GOT3 (cell line): ENCODE results near the gene RNF150.

Experiments used
- DNase-seq: peaks from one replicate; lab custom pipeline; 2025; ENCODE audit warnings: mixed read lengths; lab: John Stamatoyannopoulos, UW

Gene RNF150

DNA sequence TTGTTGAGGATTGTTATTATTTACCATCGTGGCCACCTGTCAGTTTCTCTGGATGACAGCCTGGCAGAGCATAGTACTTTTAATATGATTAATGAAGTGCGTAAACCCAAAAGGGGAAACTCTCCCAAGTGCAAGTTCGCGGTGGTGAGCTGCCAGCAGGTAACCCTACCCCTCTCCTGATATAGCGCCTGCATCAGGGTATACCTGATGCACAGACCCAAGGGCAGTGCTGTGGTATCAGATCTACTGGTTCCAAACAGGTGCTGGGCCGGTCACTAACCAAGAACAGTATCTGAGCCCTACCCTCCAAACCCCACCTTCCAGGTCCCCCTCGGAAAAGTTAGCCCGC is 1.6 kb downstream of the RNF150 start:
- DNase-seq, result no peak

DNA sequence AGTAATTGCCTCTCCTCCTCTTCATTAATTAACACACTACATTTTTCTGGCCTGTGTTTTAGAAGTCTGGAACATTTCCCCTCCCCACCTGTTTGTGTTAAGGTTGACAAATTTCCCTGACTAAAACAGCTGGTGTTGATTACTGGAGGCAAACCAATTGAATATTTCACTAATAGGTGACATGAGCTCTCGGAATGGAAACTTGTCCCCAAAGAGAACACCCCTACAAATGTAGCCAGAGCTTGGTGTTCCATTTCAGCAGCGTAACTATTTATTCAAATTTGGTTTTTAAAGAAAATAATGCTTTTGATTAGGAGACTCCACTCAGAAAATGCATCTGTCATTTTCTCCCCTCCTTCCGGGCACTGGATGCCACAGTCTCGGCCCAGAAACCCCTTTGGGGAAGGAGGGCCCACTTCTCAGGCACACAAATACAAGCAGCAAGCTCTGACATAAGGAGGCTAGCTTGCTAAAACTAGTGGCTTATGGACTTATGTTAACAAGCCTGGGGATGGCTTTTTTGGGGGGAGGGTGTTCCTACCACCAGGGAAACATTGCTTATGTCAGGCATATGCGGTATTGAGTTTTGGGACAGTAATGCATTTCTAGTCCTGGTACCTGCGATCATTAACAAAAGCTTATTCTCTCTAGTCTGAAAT is 2.2 kb downstream of the RNF150 start:
- DNase-seq, result no peak

- DNase-seq, result no peak
Measured at GRCh38 chr4:141127884-141128283, 5.4 kb downstream of the RNF150 start.

DNA sequence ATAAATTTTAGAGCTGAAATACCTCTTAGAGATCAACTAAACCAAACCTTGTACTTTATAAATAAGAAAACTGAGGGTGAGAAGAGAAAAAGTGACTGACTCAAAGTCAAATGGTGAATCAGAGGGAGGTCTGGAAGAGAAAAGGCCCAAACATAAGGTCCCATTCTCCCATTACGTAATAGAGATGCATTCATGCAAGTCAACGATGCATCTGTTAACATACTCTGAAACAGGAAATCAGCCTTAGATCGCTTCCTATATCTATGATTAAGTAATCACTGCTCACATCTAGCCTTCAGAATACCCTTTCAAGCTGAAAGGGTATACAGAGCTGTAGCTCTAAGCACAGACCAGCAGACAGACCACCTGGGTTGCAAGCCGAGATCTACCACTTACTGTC is 6.5 kb downstream of the RNF150 start:
- no peak for DNase-seq

DNA sequence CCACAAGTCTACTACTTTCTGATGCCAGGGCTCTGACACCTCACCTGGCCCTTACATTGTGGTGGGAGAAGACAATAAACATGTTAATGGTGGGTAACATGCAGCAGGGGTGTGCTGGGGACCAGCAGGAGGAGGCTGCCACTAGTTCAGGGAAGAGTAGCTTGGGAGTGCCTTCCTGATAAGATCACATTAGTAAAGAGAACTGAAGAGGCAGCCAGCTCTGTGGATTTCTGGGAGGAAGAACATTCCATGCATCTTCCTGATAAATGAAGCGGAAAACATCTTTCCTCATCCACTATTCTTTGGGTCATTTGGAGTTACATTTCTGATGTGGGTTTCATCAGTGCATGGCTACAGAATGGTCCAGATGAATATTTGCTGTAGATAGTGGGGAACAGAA is 9.0 kb downstream of the RNF150 start:
- no peak for DNase-seq

- DNase-seq, result no peak
Measured at GRCh38 chr4:141121768-141122454, 11.4 kb downstream of the RNF150 start.

DNA sequence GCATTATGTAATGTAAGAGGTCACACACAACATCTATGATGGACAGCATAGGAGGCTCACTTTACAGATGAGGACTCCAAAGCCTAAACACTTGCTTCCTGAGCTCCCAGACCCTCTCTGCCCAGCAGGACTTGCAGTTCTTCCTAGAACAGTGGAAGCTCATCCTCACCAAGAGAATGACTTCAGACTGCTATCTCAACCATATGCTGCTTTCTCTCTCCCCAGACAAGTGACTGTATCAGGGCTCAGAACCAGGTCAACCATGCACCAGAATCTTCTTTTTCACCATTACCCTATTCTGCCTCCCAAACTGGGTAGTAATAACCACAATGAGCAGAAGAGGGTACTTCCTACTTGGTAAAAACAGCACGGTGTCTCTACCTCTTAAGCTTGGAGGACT is 12.2 kb downstream of the RNF150 start:
- DNase-seq, result no peak

DNA sequence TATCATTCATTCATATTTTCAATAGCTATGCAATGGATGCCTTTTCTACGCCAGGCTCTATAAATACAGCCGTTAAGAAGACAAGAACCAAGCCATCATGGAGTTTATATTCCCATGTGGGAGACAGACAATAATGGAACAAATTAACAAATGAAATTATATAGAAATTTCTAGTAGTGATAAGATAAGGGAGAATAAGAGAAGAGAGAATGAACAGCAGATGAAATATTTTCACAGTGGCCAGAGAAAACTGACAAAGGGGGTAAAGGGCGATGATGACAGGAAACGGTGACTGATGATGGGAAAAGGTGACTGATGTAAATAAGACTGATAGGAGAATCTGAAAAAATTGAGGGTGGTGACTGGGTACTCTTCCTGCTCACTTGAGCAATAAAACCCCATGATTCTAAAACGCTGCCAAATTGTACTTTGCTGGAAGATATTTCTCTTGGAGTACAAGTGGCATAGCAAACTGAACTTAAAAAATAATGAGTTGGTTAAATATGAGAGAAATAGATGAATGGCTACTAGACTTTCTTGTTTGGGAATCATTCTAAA is 13.2 kb downstream of the RNF150 start:
- no peak for DNase-seq

DNA sequence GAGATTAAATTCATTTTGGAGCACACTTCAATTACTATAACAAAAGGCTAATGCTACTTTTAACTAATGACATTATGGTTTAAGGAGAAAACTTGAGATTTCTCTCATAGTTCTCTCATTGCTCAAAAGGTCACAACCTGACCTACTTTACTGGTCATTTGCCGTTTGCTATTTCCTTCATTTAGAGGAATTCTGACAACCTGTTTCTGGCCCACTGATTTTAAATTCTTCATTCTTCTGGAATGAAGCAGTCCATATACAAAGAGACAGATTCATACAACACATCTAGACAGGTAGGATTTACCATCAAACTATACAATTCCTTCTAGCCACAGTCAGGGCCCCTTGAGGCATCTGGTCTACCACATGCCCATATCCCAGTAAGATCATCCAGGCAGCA is 14.2 kb downstream of the RNF150 start:
- no peak for DNase-seq

- no peak for DNase-seq
Measured at GRCh38 chr4:141118381-141118780, 14.9 kb downstream of the RNF150 start.

- DNase-seq, result no peak
Measured at GRCh38 chr4:141117935-141118334, 15.3 kb downstream of the RNF150 start.

DNA sequence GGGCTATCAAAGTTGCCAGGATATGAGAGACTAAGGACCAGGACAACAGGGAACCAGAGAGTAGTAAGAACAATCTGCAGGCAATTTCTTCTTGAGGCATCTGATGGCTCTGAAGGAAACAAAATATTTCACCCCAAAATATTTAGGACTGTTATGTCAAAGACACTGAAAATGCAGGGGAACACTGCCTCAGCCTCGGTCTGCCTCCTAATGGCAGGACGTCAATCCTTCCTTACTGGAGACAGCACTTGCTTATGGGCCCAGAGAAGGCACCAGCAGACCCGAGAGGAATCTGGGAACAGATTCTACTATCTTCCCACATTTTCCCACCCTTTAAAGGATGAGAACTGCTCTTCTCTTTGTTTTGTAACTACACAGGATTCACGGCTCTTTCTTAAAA is 23.3 kb downstream of the RNF150 start:
- no peak for DNase-seq

- no peak for DNase-seq
Measured at GRCh38 chr4:141107927-141108326, 25.3 kb downstream of the RNF150 start.

DNA sequence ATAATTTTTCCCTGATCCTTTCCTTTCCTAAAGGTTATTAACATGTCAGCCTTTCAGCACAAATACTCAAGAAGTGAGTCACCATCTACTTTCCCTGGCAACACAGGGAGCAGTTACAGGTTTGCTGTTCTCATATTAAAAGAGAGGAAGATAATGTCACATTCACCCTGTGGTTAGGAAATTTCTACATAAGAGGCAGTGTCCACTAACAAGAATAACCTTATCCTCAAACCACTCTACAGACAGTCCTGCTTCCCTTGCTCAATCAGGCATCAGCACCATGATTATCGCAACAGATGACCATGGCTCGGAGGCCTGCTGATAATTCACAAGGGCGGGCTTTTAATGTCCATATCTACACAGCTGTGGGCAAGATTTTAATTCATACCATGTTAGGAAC is 30.9 kb downstream of the RNF150 start:
- no peak for DNase-seq

GRCh38 chr4:141101511-141101910 is 31.8 kb downstream of the RNF150 start:
- DNase-seq, result no peak

DNA sequence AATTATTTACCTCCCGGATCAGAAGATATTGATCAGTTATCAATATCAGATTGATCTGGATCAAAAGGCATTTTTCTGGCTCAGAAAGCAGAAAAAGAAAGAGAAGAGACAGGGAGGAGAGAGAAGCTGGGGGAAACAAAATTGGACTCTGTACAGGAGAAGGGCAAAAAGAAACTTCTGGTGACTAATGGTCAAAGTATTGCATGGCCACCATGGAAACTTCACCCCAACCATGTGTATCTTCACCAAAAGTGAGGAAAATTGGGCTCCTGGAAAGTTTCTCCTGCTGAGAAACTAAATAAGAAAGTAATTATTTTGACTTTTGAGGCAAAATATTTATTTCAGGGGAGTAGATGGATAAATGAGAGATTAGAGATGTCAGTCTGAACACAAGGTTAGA is 33.9 kb downstream of the RNF150 start:
- no peak for DNase-seq

GRCh38 chr4:141098163-141098562 is 35.1 kb downstream of the RNF150 start:
- no peak for DNase-seq

DNA sequence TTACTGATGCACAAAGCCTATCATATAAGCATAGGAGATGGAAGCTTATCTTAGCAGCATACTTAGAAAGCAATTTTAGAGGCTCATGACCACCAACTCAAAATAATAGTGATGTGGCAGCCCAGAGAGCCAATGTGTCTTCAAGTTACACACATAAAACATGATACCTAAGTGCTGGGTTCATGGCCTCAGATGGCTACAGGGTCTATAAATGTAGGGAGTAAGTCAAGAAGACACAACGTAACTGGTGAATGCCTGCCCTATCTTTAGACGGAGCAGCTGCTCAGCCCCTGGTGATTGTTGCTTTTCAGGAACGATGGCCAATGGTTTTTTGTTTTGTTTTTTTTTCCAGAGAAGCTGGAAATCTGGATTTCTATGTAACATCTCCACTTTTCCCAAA is 42.8 kb downstream of the RNF150 start:
- DNase-seq, result no peak

DNA sequence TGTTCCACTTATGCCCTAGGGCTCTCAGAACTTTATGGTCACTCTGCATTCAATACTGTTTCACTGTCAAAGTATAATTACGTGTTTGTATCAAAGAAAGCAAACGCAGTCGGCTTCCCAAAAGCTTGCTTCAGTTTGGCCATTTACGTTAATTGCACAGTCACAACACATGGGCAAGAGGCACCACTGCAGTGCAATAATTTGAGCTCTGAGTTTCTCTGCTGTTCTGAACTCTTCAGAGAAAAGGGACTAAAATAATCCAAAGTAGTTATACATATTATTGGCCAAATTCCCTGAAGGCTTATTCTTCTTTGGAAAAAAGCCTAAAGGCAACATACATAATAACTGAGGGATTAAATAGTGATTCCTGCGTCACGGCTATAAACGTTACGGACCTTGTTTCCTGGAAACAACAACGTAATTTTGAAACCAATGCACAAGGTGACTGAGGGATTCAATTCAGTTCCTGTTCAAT is 51.3 kb downstream of the RNF150 start:
- no peak for DNase-seq

DNA sequence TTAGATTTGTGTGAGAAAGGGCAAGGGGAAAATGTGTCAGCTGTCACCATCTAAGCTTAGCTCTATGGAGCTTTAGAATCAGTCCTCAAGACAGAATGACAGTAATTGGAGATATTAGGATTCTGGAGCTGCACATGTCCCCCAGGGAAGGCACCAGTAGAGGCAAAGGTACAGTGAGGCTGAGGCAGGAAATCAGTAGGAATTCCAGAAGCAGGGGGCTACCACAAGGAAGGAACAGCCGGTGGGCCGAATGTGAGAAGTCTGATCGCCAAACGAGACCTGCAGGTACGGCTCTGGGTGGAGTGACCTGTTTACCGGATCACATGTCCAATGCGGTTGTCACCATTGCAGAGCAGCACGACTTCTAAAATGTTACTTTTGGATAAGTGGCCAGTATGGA is 52.6 kb downstream of the RNF150 start:
- no peak for DNase-seq

GRCh38 chr4:141079393-141079930 is 53.8 kb downstream of the RNF150 start:
- DNase-seq, result no peak

DNA sequence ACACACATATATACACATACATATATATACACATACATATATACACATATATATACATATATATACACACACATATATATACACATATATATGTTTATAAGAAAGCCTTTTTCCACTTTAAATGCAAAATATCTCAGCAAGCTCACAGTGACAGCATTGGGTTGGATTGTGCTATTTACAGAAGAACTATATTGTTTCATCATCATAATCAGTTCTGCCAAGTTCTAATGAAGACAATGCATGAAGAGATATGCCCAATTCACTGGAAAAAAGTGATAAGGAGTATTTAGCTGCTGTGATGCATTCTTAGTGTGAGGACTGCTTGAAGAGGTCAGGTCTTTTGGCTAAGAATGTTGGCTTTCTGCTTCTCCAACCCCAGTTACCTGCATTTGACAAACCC is 54.4 kb downstream of the RNF150 start:
- DNase-seq, result no peak

DNA sequence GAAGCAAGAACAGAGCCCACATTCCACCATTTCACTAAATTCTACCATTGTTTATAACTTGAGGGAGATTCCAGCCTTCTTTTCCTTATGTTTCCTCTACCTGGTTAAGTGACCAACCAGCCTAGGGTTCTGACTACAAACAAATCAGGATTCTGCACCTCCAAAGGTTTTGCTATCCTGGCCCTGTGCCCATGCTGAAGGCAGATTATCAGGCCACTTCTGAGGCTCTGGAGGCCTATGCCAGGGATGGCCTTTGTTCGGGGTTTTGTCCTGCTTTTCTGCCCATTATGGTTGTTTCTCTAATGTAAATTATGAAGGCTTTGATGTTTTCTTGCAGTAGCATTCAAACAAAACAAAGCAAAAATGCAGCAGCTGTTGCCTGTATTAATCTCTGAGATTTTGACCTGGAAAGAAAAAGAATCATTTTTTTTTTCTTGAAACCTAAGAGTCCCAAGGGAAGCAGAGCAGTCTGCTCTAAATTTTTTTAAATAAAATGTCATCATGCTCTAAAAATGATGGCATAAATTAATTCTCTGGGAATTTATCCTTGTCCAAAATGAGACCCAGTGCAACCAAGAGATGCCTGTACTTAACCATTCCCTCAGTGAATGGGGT is 55.6 kb downstream of the RNF150 start:
- no peak for DNase-seq
